Stimulated activated CD8-positive, alpha-beta memory T cell treated with anti-CD3 and anti-CD28 coated beads, Interleukin-4, amount 100 ng/mL, for 24 hours (primary cell): ENCODE measurements around the gene DCAF5.
"Not testable (repeated sequence)": the region's sequence is repeated elsewhere in the genome, so short reads cannot be mapped to it uniquely, and the experiment has no call there.

Experiments
- DNase-seq: peaks from one replicate; pipeline ENCODE4 v3.0.0-alpha.2; 2020; ENCODE audit warnings: low read depth

Gene DCAF5

GRCh38 chr14:69094481-69094880, 58.4 kb downstream of the DCAF5 start:
- no peak for DNase-seq

GRCh38 chr14:69093631-69094421, 59.1 kb downstream of the DCAF5 start:
- DNase-seq, result no peak

GRCh38 chr14:69092840-69093422, 60.0 kb downstream of the DCAF5 start:
- no peak for DNase-seq

- no peak for DNase-seq
Measured at GRCh38 chr14:69091695-69092094, 61.2 kb downstream of the DCAF5 start.

GRCh38 chr14:69091006-69091405, 61.9 kb downstream of the DCAF5 start:
- DNase-seq, result no peak

GRCh38 chr14:69090187-69090789, 62.6 kb downstream of the DCAF5 start:
- DNase-seq, result peak; percentile 6

- DNase-seq, result no peak
Measured at GRCh38 chr14:69089046-69089445, 63.9 kb downstream of the DCAF5 start.

- DNase-seq, result no peak
Measured at GRCh38 chr14:69088586-69088985, 64.3 kb downstream of the DCAF5 start.

GRCh38 chr14:69087061-69087461, 65.9 kb downstream of the DCAF5 start:
- no peak for DNase-seq

GRCh38 chr14:69086537-69086936, 66.4 kb downstream of the DCAF5 start:
- DNase-seq, result no peak

GRCh38 chr14:69084023-69084422, 68.9 kb downstream of the DCAF5 start:
- DNase-seq, result no peak

GRCh38 chr14:69083181-69083580, 69.7 kb downstream of the DCAF5 start:
- DNase-seq, result no peak

- DNase-seq, result no peak
Measured at GRCh38 chr14:69081271-69081670, 71.6 kb downstream of the DCAF5 start.

- no peak for DNase-seq
Measured at GRCh38 chr14:69079747-69080146, 73.2 kb downstream of the DCAF5 start.

- DNase-seq, result no peak
Measured at GRCh38 chr14:69079188-69079742, 73.7 kb downstream of the DCAF5 start.

GRCh38 chr14:69077841-69078240, 75.1 kb downstream of the DCAF5 start:
- DNase-seq, result no peak

GRCh38 chr14:69077185-69077584, 75.7 kb downstream of the DCAF5 start:
- DNase-seq, result not testable (repeated sequence)

- no peak for DNase-seq
Measured at GRCh38 chr14:69076341-69076740, 76.6 kb downstream of the DCAF5 start.

GRCh38 chr14:69073915-69074314, 79.0 kb downstream of the DCAF5 start:
- DNase-seq, result no peak

GRCh38 chr14:69073429-69073828, 79.5 kb downstream of the DCAF5 start:
- DNase-seq, result no peak

GRCh38 chr14:69072584-69072983, 80.3 kb downstream of the DCAF5 start:
- DNase-seq, result no peak

- no peak for DNase-seq
Measured at GRCh38 chr14:69068744-69069421, 84.0 kb downstream of the DCAF5 start.
